Liver (tissue), 9 donors: ENCODE data around the gene XRCC6. TPM values are rescaled to one million over a fixed set of nuclear protein-coding genes. Genes with fewer than 3 reads are reported as not detected.
"Not testable (repeated sequence)": the region's sequence is repeated elsewhere in the genome, so short reads cannot be mapped to it uniquely, and the experiment has no call there.

Source experiments
- DNase-seq: peaks from one replicate; pipeline ENCODE4 v3.0.0-alpha.2; 2017; ENCODE audit warnings: low spot score
- H3K27ac ChIP-seq, 2 donors: one replicate each; pipeline ENCODE4 v1.7.0; 2013; ENCODE audit warnings: inconsistent platforms in 2 of 2, low read length in 2 of 2, control low read depth in 1 of 2, low read depth in 1 of 2, mild to moderate bottlenecking in 1 of 2
- H3K27me3 ChIP-seq, 4 donors: one replicate each; pipeline versions ENCODE4 v1.6.1 to v1.7.0; 2013; ENCODE audit warnings: low read length in 3 of 4, inconsistent platforms in 1 of 4, mild to moderate bottlenecking in 1 of 4, moderate library complexity in 1 of 4; ENCODE audit not compliant: control insufficient read depth in 4 of 4, insufficient read depth in 4 of 4
- H3K36me3 ChIP-seq, 4 donors: one replicate each; pipeline versions ENCODE4 v1.6.1 to v1.7.0; 2013; ENCODE audit warnings: low read length in 3 of 4, mild to moderate bottlenecking in 3 of 4, low read depth in 1 of 4, moderate library complexity in 1 of 4; ENCODE audit not compliant: control insufficient read depth in 4 of 4, insufficient read depth in 3 of 4
- H3K4me1 ChIP-seq, 4 donors: one replicate each; pipeline versions ENCODE4 v1.6.1 to v1.7.0; 2013; ENCODE audit warnings: low read length in 3 of 4, mild to moderate bottlenecking in 3 of 4, moderate library complexity in 1 of 4; ENCODE audit not compliant: control insufficient read depth in 4 of 4, insufficient read depth in 4 of 4
- H3K4me3 ChIP-seq, 3 donors: one replicate each; pipeline versions ENCODE4 v1.6.1 to v1.7.0; 2013; ENCODE audit warnings: low read length in 3 of 3, control low read depth in 1 of 3, low read depth in 1 of 3, mild to moderate bottlenecking in 1 of 3
- H3K9ac ChIP-seq, 2 donors: one replicate each; pipeline ENCODE4 v1.7.0; 2013; ENCODE audit warnings: low read length in 2 of 2, mild to moderate bottlenecking in 2 of 2, moderate library complexity in 2 of 2, control low read depth in 1 of 2, low read depth in 1 of 2
- H3K9me3 ChIP-seq, 4 donors: one replicate each; pipeline versions ENCODE4 v1.6.1 to v1.7.0; 2013; ENCODE audit warnings: low read length in 3 of 4; ENCODE audit not compliant: control insufficient read depth in 4 of 4
- EGR1 ChIP-seq, 2 donors: IDR thresholded peaks; 2 replicates each; pipeline ENCODE4 v1.6.1; 2016 to 2018; ENCODE audit warnings: antibody characterized with exemption in 2 of 2, low read depth in 2 of 2
- FOXA1 ChIP-seq: IDR thresholded peaks from 2 replicates; pipeline ENCODE4 v1.6.1; 2016; ENCODE audit warnings: antibody characterized with exemption
- FOXA2 ChIP-seq: IDR thresholded peaks from 2 replicates; pipeline ENCODE4 v1.6.1; 2016; ENCODE audit warnings: antibody characterized with exemption
- GABPA ChIP-seq, 2 donors: IDR thresholded peaks in 1 of 2; conservative IDR thresholded peaks in 1 of 2; 2 replicates each; pipeline ENCODE4 v1.6.1; 2016; ENCODE audit warnings: antibody characterized with exemption in 2 of 2, mild to moderate bottlenecking in 1 of 2, moderate library complexity in 1 of 2
- HNF4G ChIP-seq: IDR thresholded peaks from 2 replicates; pipeline ENCODE4 v1.6.1; 2016; ENCODE audit warnings: antibody characterized with exemption
- JUND ChIP-seq, 2 donors: IDR thresholded peaks; 2 replicates each; pipeline ENCODE4 v1.6.1; 2016; ENCODE audit warnings: antibody characterized with exemption in 2 of 2
- NR2F2 ChIP-seq: IDR thresholded peaks from 2 replicates; pipeline ENCODE4 v1.6.1; 2016; ENCODE audit warnings: antibody characterized with exemption
- RAD21 ChIP-seq, 2 donors: IDR thresholded peaks; 2 replicates each; pipeline ENCODE4 v1.6.1; 2016; ENCODE audit warnings: antibody characterized with exemption in 2 of 2, mild to moderate bottlenecking in 2 of 2
- RXRA ChIP-seq, 2 donors: IDR thresholded peaks; 2 replicates each; pipeline ENCODE4 v1.6.1; 2017 to 2018; ENCODE audit warnings: antibody characterized with exemption in 2 of 2, mild to moderate bottlenecking in 1 of 2
- SP1 ChIP-seq: IDR thresholded peaks from 2 replicates; pipeline ENCODE4 v1.6.1; 2018; ENCODE audit warnings: antibody characterized with exemption, mild to moderate bottlenecking
- YY1 ChIP-seq: IDR thresholded peaks from 2 replicates; pipeline ENCODE4 v1.6.1; 2016; ENCODE audit warnings: antibody characterized with exemption, mild to moderate bottlenecking
- WGBS: extraction: QIAGEN DNeasy Blood & Tissue Kit; methylation state at CpG from one replicate; pipeline ENCODE4 v1.1.7; 2013; 5-methylcytosine and 5-hydroxymethylcytosine counted together
- polyA plus RNA-seq, 2 donors: library from polyadenylated mRNA; stranded (reverse) in 1 of 2; unstranded in 1 of 2; fragments of 200-250 nt in 1 of 2; fragments of >200 nt in 1 of 2; fragmentation: Nextera tagmentation in 1 of 2; extraction: Ambion mirVana in 1 of 2; gene quantifications; one replicate each; pipeline versions ENCODE4 v1.2.1 to v1.2.3, GENCODE V29; 2013 to 2015
- total RNA-seq, 2 donors: library from RNA; depleted of rRNA; stranded (reverse); fragments of >200 nt; gene quantifications; one replicate each; pipeline ENCODE4 v1.2.3, GENCODE V29; 2014
- TF ChIP-seq, protein P1 (sequence below): IDR thresholded peaks from 2 replicates; pipeline ENCODE4 v1.6.1; 2016; ENCODE audit warnings: antibody characterized with exemption
- TF ChIP-seq, protein P2 (sequence below): IDR thresholded peaks from 2 replicates; pipeline ENCODE4 v1.6.1; 2016; ENCODE audit warnings: antibody characterized with exemption, mild to moderate bottlenecking
- donor health status: healthy.
- donor health status: healthy.
- donor health status: healthy.
- donor health status: healthy.
- donor health status: healthy.

The XRCC6 gene
- total and polyA plus RNA-seq, 4 donors: 81.8 to 148 (median 96.0) TPM

- TF ChIP-seq EGR1 (IDR thresholded peaks at IDR 0.05; ENCODE audit: low read depth in 2 of 2) (no peak), JUND (IDR thresholded peaks at IDR 0.05) (no peak)
- TF ChIP-seq, protein P1, sequence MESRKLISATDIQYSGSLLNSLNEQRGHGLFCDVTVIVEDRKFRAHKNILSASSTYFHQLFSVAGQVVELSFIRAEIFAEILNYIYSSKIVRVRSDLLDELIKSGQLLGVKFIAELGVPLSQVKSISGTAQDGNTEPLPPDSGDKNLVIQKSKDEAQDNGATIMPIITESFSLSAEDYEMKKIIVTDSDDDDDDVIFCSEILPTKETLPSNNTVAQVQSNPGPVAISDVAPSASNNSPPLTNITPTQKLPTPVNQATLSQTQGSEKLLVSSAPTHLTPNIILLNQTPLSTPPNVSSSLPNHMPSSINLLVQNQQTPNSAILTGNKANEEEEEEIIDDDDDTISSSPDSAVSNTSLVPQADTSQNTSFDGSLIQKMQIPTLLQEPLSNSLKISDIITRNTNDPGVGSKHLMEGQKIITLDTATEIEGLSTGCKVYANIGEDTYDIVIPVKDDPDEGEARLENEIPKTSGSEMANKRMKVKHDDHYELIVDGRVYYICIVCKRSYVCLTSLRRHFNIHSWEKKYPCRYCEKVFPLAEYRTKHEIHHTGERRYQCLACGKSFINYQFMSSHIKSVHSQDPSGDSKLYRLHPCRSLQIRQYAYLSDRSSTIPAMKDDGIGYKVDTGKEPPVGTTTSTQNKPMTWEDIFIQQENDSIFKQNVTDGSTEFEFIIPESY: no peak
These were observed 4.5 kb downstream of the XRCC6 start (continued) for GRCh38 chr22:41625577-41625976.

DNA sequence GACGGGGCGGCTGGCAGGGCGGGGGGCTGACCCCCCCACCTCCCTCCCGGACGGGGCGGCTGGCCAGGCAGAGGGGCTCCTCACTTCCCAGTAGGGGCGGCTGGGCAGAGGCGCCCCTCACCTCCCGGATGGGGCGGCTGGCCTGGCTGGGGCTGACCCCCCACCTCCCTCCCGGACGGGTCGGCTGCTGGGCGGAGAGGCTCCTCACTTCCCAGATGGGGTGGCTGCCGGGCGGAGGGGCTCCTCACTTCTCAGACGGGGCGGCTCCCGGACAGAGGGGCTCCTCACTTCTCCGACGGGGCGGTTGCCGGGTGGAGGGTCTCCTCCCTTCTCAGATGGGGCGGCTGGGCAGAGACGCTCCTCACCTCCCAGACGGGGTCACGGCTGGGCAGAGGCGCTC, 10.0 kb downstream of the XRCC6 start:
- H3K27me3 ChIP-seq, H3K9me3 ChIP-seq, H3K27ac ChIP-seq, H3K4me3 ChIP-seq, H3K9ac ChIP-seq, H3K4me1 ChIP-seq, DNase-seq: not testable (repeated sequence)
- peaks cover 22 to 48% (median 39%) of the 10 kb centered on the region in 4 donors for H3K36me3 ChIP-seq
- 96% methylated on average over 24 of the region's 28 CpGs for WGBS

- H3K27ac ChIP-seq, H3K4me1 ChIP-seq, DNase-seq, H3K9ac ChIP-seq, H3K9me3 ChIP-seq, H3K27me3 ChIP-seq, H3K4me3 ChIP-seq: not testable (repeated sequence)
- peaks cover 21 to 53% (median 41%) of the 10 kb centered on the region in 4 donors for H3K36me3 ChIP-seq
- WGBS: 95% methylated on average over 12 of the region's 23 CpGs
These were observed 10.5 kb downstream of the XRCC6 start for GRCh38 chr22:41631615-41632014.

DNA sequence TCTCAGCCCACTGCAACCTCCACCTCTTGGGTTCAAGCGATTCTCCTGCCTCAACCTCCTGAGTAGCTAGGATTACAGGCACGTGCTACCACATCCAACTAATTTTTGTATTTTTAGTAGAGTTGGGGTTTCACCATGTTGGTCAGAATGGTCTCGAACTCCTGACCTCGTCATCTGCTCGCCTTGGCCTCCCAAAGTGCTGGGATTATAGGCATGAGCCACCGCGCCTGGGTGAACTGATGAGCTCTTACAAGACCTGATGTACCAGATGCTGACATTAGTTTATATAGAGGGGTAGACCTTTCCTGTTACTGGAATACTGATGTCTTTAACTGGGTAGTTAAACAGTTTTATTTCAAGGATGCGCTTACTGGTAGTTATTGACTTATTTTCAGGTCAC, 13.5 kb downstream of the XRCC6 start:
- H3K36me3 ChIP-seq: peaks cover 10 to 52% (median 42%) of the 10 kb centered on the region in 4 donors
- WGBS: 96% methylated on average over 8 of the region's 8 CpGs
- H3K27me3 ChIP-seq, H3K27ac ChIP-seq, H3K4me1 ChIP-seq, H3K9me3 ChIP-seq, DNase-seq, H3K4me3 ChIP-seq, H3K9ac ChIP-seq: not testable (repeated sequence)

DNA sequence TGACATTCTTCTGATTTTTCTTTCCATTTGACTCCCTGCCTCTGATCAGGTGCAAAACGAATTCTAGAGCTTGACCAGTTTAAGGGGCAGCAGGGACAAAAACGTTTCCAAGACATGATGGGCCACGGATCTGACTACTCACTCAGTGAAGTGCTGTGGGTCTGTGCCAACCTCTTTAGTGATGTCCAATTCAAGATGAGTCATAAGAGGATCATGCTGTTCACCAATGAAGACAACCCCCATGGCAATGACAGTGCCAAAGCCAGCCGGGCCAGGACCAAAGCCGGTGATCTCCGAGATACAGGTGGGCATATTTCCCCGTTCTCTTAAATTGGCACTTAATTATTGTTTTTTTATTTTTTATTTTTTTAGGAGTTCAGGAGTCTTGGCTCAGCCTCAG, 15.4 kb downstream of the XRCC6 start:
- Histone ChIP-seq H3K9ac (no peak overlapping the region), H3K4me3 (no peak overlapping the region), H3K9me3 (no peaks in the 10 kb centered on the region), H3K27ac (no peak overlapping the region), H3K36me3 (peaks cover 10 to 60% (median 48%) of the 10 kb centered on the region in 4 donors), H3K4me1 (peaks cover 0 to 4% (median 0%) of the 10 kb centered on the region in 4 donors), H3K27me3 (no peaks in the 10 kb centered on the region)
- 87% methylated on average over 7 of the region's 7 CpGs for WGBS
- DNase-seq: no peak
- TF ChIP-seq FOXA2 (no peak), SP1 (no peak), HNF4G (no peak), GABPA (IDR thresholded peaks at IDR 0.05 in 1 of 2, conservative IDR thresholded peaks at IDR 0.05 in 1 of 2) (no peak), EGR1 (IDR thresholded peaks at IDR 0.05; ENCODE audit: low read depth in 2 of 2) (no peak), YY1 (no peak), NR2F2 (no peak), FOXA1 (no peak), JUND (IDR thresholded peaks at IDR 0.05) (no peak), RAD21 (IDR thresholded peaks at IDR 0.05) (no peak), RXRA (IDR thresholded peaks at IDR 0.05) (no peak)
- TF ChIP-seq, protein P2, sequence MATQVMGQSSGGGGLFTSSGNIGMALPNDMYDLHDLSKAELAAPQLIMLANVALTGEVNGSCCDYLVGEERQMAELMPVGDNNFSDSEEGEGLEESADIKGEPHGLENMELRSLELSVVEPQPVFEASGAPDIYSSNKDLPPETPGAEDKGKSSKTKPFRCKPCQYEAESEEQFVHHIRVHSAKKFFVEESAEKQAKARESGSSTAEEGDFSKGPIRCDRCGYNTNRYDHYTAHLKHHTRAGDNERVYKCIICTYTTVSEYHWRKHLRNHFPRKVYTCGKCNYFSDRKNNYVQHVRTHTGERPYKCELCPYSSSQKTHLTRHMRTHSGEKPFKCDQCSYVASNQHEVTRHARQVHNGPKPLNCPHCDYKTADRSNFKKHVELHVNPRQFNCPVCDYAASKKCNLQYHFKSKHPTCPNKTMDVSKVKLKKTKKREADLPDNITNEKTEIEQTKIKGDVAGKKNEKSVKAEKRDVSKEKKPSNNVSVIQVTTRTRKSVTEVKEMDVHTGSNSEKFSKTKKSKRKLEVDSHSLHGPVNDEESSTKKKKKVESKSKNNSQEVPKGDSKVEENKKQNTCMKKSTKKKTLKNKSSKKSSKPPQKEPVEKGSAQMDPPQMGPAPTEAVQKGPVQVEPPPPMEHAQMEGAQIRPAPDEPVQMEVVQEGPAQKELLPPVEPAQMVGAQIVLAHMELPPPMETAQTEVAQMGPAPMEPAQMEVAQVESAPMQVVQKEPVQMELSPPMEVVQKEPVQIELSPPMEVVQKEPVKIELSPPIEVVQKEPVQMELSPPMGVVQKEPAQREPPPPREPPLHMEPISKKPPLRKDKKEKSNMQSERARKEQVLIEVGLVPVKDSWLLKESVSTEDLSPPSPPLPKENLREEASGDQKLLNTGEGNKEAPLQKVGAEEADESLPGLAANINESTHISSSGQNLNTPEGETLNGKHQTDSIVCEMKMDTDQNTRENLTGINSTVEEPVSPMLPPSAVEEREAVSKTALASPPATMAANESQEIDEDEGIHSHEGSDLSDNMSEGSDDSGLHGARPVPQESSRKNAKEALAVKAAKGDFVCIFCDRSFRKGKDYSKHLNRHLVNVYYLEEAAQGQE: no peak

DNA sequence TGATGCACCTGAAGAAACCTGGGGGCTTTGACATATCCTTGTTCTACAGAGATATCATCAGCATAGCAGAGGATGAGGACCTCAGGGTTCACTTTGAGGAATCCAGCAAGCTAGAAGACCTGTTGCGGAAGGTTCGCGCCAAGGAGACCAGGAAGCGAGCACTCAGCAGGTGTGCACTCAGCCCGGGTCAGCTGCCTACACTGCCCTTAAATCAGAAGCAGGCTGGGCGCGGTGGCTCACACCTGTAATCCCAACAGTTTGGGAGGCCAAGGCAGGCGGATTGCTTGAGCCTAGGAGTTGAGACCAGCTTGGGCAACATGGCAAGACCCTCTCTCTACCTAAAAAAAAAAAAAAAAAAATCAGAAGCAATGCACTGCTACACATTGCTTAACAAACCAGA, 16.5 kb downstream of the XRCC6 start:
- DNase-seq, H3K9ac ChIP-seq, H3K27me3 ChIP-seq, H3K27ac ChIP-seq, H3K4me3 ChIP-seq, H3K4me1 ChIP-seq, H3K9me3 ChIP-seq: not testable (repeated sequence)
- H3K36me3 ChIP-seq: peaks cover 9 to 66% (median 58%) of the 10 kb centered on the region in 4 donors
- WGBS: 97% methylated on average over 8 of the region's 8 CpGs
